HL-60/S4 (cell line): ENCODE measurements around the gene BRCA1.

Source experiments
- in situ Hi-C: fragments of 300-500 bp; cut with MboI; formaldehyde crosslinking; loops from 2 replicates; pipeline ENCODE4 v1.14.3; 2022; ENCODE audit warnings: low sequenced_read_pairs

BRCA1 gene

DNA sequence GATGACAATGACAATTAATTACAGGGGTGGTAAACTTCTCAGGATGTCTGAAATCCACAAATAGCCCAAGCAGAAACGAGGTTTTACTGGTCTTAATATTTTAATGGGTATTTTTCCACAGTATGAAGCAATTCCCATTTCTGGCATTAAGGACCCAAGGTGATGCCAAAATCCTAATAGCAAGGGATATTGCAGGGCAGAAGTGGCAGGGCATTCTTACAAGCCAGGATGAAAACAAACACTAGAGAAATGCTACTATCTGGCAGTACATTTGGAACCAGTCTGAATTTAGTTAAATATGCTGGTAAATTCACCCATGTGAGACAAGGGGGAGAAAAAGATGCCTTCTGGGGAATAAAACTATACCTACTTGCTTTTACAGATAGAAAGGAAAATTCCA lies 54.9 kb downstream of the BRCA1 start:
- in situ Hi-C loops = no loop called here

GRCh38 chr17:43069368-43069898 lies 55.7 kb downstream of the BRCA1 start:
- in situ Hi-C loops = no loop called here

DNA sequence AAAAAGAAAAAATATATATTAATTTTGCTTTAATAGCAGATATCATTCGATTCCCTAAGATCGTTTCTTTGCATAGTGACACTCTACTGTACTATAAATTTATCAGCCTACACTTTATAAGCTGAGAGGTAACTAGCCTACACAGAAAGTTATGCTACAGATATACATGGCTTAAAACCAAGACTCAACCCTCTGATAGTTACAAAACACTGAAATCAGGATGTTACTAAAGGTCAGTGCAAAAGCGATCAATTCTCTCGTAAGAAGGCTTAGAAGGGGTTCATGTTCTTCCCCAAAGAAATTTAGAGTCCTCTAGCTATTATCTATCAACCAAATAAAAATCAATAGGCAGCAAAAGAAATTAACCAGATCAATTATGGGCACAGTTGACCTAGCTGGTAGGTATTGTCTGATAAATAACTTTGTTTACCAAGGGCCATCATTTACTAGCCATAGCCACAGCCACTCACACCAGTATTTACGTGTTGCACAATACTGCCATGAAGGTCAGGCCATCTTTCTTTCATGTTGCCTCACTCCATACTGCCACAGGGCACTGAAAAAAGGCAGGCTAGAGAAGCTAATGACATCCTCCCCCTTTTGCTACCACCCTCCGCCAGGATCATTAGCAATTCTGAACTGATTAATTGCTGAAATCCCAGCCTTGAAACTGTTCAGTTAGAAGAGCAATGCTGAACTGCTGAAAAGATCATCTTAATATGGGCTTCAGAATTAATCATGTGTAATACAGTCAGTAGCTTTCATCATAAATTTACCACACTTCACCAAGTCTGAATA lies 56.4 kb downstream of the BRCA1 start:
- in situ Hi-C loops = no loop called here

DNA sequence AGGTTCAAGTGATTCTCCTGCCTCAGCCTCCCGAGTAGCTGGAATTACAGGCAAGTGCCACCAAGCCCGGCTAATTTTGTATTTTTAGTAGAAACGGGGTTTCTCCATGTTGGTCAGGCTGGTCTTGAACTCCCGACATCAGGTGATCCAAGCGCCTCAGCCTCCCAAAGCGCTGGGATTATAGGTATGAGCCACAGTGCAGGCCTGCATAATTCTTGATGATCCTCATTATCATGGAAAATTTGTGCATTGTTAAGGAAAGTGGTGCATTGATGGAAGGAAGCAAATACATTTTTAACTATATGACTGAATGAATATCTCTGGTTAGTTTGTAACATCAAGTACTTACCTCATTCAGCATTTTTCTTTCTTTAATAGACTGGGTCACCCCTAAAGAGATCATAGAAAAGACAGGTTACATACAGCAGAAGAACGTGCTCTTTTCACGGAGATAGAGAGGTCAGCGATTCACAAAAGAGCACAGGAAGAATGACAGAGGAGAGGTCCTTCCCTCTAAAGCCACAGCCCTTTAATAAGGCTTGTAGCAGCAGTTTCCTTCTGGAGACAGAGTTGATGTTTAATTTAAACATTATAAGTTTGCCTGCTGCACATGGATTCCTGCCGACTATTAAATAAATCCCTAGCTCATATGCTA lies 62.1 kb downstream of the BRCA1 start:
- in situ Hi-C loops = no loop called here

DNA sequence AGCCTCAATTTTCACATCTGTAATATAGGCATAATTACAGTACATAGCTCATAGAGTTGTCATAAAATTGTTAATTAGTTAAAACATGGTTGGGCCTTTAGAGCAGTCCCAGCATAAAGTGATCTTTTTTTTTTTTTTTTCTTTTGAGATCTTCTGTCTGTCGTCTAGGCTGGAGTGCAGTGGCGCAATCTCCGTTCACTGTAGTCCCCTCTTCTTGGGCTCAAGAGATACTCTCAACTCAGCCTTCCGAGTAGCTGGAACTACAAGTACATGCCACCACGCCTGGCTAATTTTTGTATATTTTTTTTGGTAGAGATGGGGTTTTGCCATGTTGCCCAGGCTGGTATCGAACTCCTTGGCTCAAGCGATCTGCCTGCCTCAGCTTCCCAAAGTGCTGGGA lies 69.1 kb downstream of the BRCA1 start:
- in situ Hi-C loops = no loop called here

DNA sequence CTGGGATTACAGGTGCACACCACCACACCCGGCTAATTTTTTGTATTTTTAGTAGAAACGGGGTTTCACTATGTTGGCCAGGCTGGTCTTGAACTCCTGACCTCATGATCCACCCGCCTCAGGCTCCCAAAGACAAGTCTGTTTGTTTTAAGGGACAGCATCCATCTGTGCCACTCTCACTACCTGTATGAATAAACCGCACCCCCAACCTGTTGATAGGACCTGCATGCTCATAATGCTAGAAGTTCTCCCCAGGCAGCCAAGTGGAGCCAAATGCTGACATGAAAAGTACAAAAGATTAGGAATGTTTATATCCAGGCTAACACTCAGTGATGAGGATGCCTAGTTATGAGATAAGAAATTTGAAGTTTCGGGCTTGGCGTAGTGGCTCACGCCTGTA lies 72.2 kb downstream of the BRCA1 start:
- in situ Hi-C loops = loop anchor here (5.0 kb wide), 1 partner anchor 49 kb away; no protein-coding TSS in a partner anchor

DNA sequence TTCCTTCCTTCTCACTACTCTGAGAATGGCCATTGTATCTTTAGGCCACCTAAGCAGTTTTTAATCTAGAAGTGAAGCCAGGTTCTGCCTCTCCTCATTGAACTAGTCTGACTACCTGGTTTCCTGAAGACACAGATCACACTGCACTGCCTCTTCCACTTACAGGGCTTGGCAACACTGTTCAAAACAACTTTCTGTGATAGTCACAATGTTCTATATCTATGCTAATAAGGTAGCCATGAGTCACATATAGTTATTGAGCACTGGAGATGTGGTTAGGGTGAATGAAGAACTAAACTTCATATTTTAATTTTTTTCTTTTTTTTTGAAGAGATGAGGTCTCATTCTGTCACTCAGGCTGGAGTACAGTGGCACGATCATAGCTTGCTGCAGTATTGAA lies 73.2 kb downstream of the BRCA1 start:
- in situ Hi-C loops = loop anchor here (5.0 kb wide), 1 partner anchor 50 kb away; no protein-coding TSS in a partner anchor

- in situ Hi-C loops = no loop called here
Measured at GRCh38 chr17:43044024-43044423, 81.1 kb downstream of the BRCA1 start.

GRCh38 chr17:43043307-43043706 lies 81.9 kb downstream of the BRCA1 start:
- in situ Hi-C loops = no loop called here

- in situ Hi-C loops = no loop called here
Measured at GRCh38 chr17:43042025-43042628, 83.0 kb downstream of the BRCA1 start.

- in situ Hi-C loops = no loop called here
Measured at GRCh38 chr17:43040655-43041054, 84.5 kb downstream of the BRCA1 start.

DNA sequence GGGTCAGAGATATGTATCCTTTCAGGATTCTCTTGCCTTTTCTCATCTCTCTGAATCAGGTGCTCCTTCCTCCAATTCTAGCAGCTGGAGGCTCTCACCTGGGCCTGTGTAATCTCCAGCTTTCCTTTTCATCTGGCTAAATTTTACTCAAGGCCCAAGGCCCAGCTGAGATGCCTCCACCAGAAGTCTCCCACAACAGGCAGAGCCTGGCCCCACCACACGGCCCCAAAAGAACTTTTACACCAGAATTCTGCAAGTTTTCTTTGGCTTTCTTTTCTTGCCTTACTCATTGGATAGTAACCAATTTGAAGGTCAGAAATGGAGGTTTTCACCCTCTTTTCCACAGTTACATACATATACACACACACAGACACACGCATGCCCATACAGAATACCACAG lies 85.5 kb downstream of the BRCA1 start:
- in situ Hi-C loops = no loop called here

DNA sequence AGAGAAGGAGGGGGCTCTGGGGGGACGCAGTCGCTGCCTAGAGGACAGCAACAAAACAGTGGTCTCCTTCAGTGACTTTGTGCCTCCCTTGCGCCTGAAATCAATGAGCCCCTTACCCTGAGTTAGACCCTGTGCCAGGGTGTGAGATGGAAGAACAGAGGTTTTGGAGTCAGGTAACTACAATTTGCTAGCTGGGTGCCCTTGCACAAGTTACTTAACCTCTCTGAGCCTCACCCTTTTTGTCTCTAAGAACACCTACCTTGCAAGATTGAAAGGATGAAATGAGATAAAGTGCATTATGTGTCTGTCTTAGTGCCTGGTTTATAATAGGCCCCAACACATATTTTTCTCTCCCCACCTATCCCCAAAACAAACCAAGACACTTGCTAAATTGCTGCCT lies 90.3 kb downstream of the BRCA1 start:
- in situ Hi-C loops = no loop called here

GRCh38 chr17:43033948-43034881 lies 90.9 kb downstream of the BRCA1 start:
- in situ Hi-C loops = no loop called here

DNA sequence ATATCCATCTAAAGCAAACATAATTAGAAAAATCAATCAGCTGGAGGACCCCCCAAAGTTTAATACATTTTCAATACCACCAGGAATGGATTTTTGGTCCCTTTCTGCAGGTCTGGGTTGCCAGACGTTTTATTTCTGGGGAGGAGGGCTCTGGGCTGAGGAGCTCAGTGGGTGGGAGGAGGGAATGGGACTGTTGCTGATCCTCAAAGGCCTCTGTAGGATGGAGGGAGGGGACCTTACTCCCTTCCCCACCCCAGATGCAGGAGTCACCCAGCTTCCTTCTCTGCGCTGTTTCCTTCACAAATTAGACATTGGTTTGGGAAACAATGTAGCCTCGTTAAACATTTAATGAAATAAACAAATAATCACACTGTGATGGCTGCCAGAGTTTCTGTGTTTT lies 93.5 kb downstream of the BRCA1 start:
- in situ Hi-C loops = no loop called here

DNA sequence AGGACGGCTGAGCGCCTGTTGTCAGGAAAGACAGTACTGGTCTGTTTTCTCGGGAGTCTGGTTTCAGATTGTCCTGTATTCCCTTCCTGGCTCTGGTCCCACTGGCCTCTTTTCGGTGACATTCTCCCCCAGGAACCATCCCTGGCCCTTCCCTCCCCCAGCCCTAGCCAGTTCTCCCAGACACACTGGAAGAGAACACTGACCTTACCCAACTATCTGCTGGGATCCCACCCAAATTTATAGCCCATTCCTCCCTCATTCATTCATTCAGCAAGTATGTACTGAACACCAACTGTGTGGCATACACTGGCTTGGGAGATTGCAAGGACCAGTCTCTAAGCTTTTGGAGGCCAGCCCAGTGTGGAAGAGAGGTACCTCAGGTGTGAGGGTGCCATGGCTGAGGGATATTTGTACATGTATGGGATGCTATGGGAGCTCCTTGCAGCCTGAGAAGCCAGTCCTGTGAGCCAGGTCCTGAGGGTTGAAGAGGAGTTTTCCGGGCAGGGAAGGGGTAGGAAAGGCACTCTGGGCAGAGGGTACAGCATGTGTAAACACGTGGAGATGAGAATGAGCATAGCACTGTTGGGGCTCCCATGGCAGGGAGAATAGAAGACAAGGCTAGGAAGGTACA lies 94.9 kb downstream of the BRCA1 start:
- in situ Hi-C loops = no loop called here

GRCh38 chr17:43028221-43028861 lies 96.8 kb downstream of the BRCA1 start:
- in situ Hi-C loops = no loop called here

GRCh38 chr17:43027091-43028032 lies 97.8 kb downstream of the BRCA1 start:
- in situ Hi-C loops = no loop called here

DNA sequence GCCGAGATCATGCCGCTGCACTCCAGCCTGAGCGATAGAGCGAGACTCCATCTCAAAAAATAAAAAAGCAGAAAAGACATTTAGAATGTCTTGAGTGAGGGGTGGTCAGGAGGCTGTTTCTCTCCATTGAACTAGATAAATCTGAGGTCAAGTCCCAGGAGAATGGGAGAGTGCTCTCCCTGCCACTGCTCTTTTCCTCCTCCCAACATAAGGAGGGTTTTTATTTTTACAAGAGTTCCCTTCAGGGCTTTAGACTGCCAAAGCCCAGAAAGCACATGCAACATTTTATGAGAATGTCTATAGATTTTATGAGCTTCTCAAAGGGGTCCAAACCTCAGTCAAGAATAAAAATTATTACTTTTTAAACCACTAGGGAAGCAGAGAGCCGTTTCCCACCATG lies 98.6 kb downstream of the BRCA1 start:
- in situ Hi-C loops = no loop called here
